ENCODE measurements around the gene LMOD1. TPM values are rescaled to one million over a fixed set of nuclear protein-coding genes. Genes with fewer than 3 reads are reported as not detected.

The LMOD1 gene
- total and polyA plus RNA-seq, 2 of the 8 experiments (the other 6 are each of a cell fraction or from before 2014, with no cell fraction given): 0.77 to 1.4 TPM

DNA sequence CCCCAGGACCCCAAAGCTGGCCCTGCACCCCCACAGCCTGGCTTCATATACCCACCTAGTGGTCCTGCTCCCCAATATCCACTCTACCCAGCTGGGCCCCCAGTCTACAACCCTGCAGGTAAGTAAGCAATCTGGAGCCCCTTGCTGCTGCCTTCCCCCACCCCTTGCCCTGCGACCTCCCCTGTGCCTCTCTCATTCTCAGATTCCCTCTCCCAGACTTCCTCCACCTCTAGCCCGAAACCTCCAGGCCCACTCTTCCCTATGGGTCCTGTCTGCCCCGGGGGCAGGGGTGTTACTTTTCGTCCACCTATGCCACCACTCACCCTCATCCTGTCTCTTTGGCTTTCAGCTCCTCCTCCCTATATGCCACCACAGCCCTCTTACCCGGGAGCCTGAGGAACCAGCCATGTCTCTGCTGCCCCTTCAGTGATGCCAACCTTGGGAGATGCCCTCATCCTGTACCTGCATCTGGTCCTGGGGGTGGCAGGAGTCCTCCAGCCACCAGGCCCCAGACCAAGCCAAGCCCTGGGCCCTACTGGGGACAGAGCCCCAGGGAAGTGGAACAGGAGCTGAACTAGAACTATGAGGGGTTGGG is 54.8 kb downstream of the LMOD1 start:
- peaks cover 14% of the 10 kb centered on the region for H3K23me2 ChIP-seq (ENCODE audit: low read depth, low read length)
- no peaks in the 10 kb centered on the region for H3K79me2 ChIP-seq (ENCODE audit: control insufficient read depth in 1 of 2, insufficient read depth in 2 of 2, low read length in 2 of 2)
- H2BK5ac ChIP-seq (ENCODE audit: low read depth, low read length): no peak overlapping the region
- no peaks in the 10 kb centered on the region for H3K9me3 ChIP-seq (ENCODE audit: insufficient read depth in 2 of 2, low read depth in 1 of 2, low read length in 1 of 2)
- FAIRE-seq: no peak
- H2AK5ac ChIP-seq (ENCODE audit: low read depth, low read length): no peak overlapping the region
- no peak overlapping the region for H4K91ac ChIP-seq (replicated peaks; ENCODE audit: insufficient read length, low read length)
- H3K4ac ChIP-seq (replicated peaks; ENCODE audit: insufficient read length, low read depth, low read length): no peak overlapping the region
- no peak overlapping the region for H2BK120ac ChIP-seq (replicated peaks; ENCODE audit: low read depth, low read length)
- H3K9ac ChIP-seq (replicated peaks in 1 of 4; ENCODE audit: extremely low read depth in 1 of 4, low read depth in 3 of 4, low read length in 3 of 4): no peak overlapping the region
- H3K79me1 ChIP-seq (ENCODE audit: low read depth, low read length): no peaks in the 10 kb centered on the region
- no peak overlapping the region for H2AFZ ChIP-seq (ENCODE audit: low read length)
- no peak overlapping the region for H3K14ac ChIP-seq (ENCODE audit: insufficient read length)
- DNase-seq (ENCODE audit: low read depth in 1 of 2, low spot score in 2 of 2): no peak
- POLR2A ChIA-PET (ENCODE audit: partially characterized antibody): interaction anchor here (0.5 to 9.6 kb wide), 3 partner anchors 10 to 229 kb away, joined by 3 to 117 read pairs (median 3); no protein-coding TSS in a partner anchor
- H3K4me2 ChIP-seq (ENCODE audit: insufficient read depth in 1 of 2, low read depth in 2 of 2, low read length in 2 of 2): no peak overlapping the region
- H3K18ac ChIP-seq (ENCODE audit: extremely low read depth, low read length): no peak overlapping the region
- H2BK20ac ChIP-seq (ENCODE audit: low read length): no peak overlapping the region
- WGBS, 2 experiments (ENCODE audit: extremely low coverage in 1 of 2, insufficient coverage in 1 of 2, insufficient read length in 1 of 2, insufficient replicate concordance in 2 of 2, low coverage in 1 of 2, low lambda C conversion rate in 2 of 2, missing lambda C conversion rate in 1 of 2): 87% methylated on average over 5 of the region's 5 CpGs; no CpG with 5 or more reads in 1 of the 2 experiments
- no peak overlapping the region for H4K8ac ChIP-seq (ENCODE audit: extremely low read depth, insufficient read depth, low read length)
- CTCF ChIA-PET (ENCODE audit: partially characterized antibody): interaction anchor here (1.2 to 14.8 kb wide), 4 partner anchors 12 to 81 kb away, joined by 3 to 244 read pairs (median 76); no protein-coding TSS in a partner anchor
- no peak overlapping the region for H4K5ac ChIP-seq (ENCODE audit: insufficient read length, low read depth, low read length)
- no peak overlapping the region for H3K56ac ChIP-seq (replicated peaks; ENCODE audit: insufficient read length, low read depth, low read length)
- H3K4me1 ChIP-seq (replicated peaks in 1 of 4; ENCODE audit: control insufficient read depth in 3 of 4, insufficient read depth in 4 of 4, low read length in 3 of 4): peaks cover 6 to 30% (median 23%) of the 10 kb centered on the region in 4 experiments
- H4K20me1 ChIP-seq (replicated peaks in 1 of 2; ENCODE audit: control insufficient read depth in 1 of 2, insufficient read depth in 2 of 2, low read length in 2 of 2): no peaks in the 10 kb centered on the region
- H3K27ac ChIP-seq (ENCODE audit: low read depth, low read length): no peak overlapping the region
- H3K23ac ChIP-seq (ENCODE audit: insufficient read length): no peak overlapping the region
- no peak overlapping the region for H2BK12ac ChIP-seq (ENCODE audit: low read depth, low read length)
- no peak overlapping the region for H2BK15ac ChIP-seq (ENCODE audit: low read length)
- no peak overlapping the region for H3K4me3 ChIP-seq (ENCODE audit: extremely low read depth in 1 of 4, insufficient read depth in 2 of 4, low read depth in 3 of 4, low read length in 4 of 4)
- H3K27me3 ChIP-seq (replicated peaks in 1 of 4; ENCODE audit: control insufficient read depth in 3 of 4, extremely low read depth in 1 of 4, insufficient read depth in 3 of 4, low read length in 3 of 4): peaks cover 0 to 10% (median 6%) of the 10 kb centered on the region in 4 experiments; a peak in 4 of 7 replicates
- no peaks in the 10 kb centered on the region for H3K36me3 ChIP-seq (ENCODE audit: control insufficient read depth in 2 of 4, insufficient read depth in 4 of 4, low read length in 3 of 4)
- TF ChIP-seq TCF12 (IDR thresholded peaks at IDR 0.05; ENCODE audit: low read depth, low read length) (no peak), SIRT6 (IDR thresholded peaks at IDR 0.05; ENCODE audit: low read length) (no peak), FOSL1 (IDR thresholded peaks at IDR 0.05; ENCODE audit: insufficient read depth, low read depth, low read length) (no peak), GABPA (IDR thresholded peaks at IDR 0.05; ENCODE audit: borderline replicate concordance, insufficient read depth, low read length) (no peak), NANOG (IDR thresholded peaks at IDR 0.05; ENCODE audit: insufficient read depth, low read depth, low read length, poor library complexity, severe bottlenecking) (no peak), TAF1 (IDR thresholded peaks at IDR 0.05; ENCODE audit: low read depth, low read length) (no peak), TAF7 (optimal IDR thresholded peaks at IDR 0.05; ENCODE audit: borderline replicate concordance, low read depth, low read length) (no peak), JUND (IDR thresholded peaks at IDR 0.05; ENCODE audit: low read length) (no peak), MAX (IDR thresholded peaks at IDR 0.05) (no peak), EP300 (IDR thresholded peaks at IDR 0.05; ENCODE audit: borderline replicate concordance in 1 of 2, low read depth in 2 of 2, low read length in 2 of 2) (no peak)
- TF ChIP-seq, protein P1, sequence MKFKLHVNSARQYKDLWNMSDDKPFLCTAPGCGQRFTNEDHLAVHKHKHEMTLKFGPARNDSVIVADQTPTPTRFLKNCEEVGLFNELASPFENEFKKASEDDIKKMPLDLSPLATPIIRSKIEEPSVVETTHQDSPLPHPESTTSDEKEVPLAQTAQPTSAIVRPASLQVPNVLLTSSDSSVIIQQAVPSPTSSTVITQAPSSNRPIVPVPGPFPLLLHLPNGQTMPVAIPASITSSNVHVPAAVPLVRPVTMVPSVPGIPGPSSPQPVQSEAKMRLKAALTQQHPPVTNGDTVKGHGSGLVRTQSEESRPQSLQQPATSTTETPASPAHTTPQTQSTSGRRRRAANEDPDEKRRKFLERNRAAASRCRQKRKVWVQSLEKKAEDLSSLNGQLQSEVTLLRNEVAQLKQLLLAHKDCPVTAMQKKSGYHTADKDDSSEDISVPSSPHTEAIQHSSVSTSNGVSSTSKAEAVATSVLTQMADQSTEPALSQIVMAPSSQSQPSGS (IDR thresholded peaks at IDR 0.05; ENCODE audit: low read length): no peak
